GM18499 (cell line): ENCODE measurements around the gene EPM2A.
"Not testable (repeated sequence)": the region's sequence is repeated elsewhere in the genome, so short reads cannot be mapped to it uniquely, and the experiment has no call there.

Source experiments
- ATAC-seq: cut with Tn5 transposase; IDR thresholded peaks from one replicate; pipeline ENCODE4 v1.9.1; 2021; ENCODE audit warnings: moderate number of reproducible peaks; ENCODE audit not compliant: insufficient read depth, unreplicated experiment

EPM2A gene

GRCh38 chr6:145733207-145733606 is 2.1 kb downstream of the EPM2A start:
- ATAC-seq = no peak

- ATAC-seq = no peak
These were observed 3.9 kb downstream of the EPM2A start for GRCh38 chr6:145731447-145731846.

GRCh38 chr6:145729887-145730286 is 5.4 kb downstream of the EPM2A start:
- no peak for ATAC-seq

GRCh38 chr6:145728444-145729385 is 6.6 kb downstream of the EPM2A start:
- no peak for ATAC-seq

- no peak for ATAC-seq
These were observed 7.4 kb downstream of the EPM2A start for GRCh38 chr6:145727817-145728388.

- no peak for ATAC-seq
These were observed 9.8 kb downstream of the EPM2A start for GRCh38 chr6:145725570-145725969.

GRCh38 chr6:145723646-145724045 is 11.7 kb downstream of the EPM2A start:
- ATAC-seq = no peak

GRCh38 chr6:145722190-145722589 is 13.1 kb downstream of the EPM2A start:
- no peak for ATAC-seq

- no peak for ATAC-seq
These were observed 14.2 kb downstream of the EPM2A start for GRCh38 chr6:145721144-145721543.

GRCh38 chr6:145715426-145715825 is 19.9 kb downstream of the EPM2A start:
- ATAC-seq = no peak

- no peak for ATAC-seq
These were observed 20.6 kb downstream of the EPM2A start for GRCh38 chr6:145714731-145715130.

- ATAC-seq = no peak
These were observed 21.5 kb downstream of the EPM2A start for GRCh38 chr6:145713773-145714172.

- no peak for ATAC-seq
These were observed 23.9 kb downstream of the EPM2A start for GRCh38 chr6:145711372-145711771.

- ATAC-seq = no peak
These were observed 27.9 kb downstream of the EPM2A start for GRCh38 chr6:145707397-145707796.

GRCh38 chr6:145705561-145705960 is 29.8 kb downstream of the EPM2A start:
- no peak for ATAC-seq

- ATAC-seq = no peak
These were observed 31.1 kb downstream of the EPM2A start for GRCh38 chr6:145704143-145704781.

GRCh38 chr6:145699462-145699861 is 35.9 kb downstream of the EPM2A start:
- ATAC-seq = no peak

GRCh38 chr6:145697401-145697800 is 37.9 kb downstream of the EPM2A start:
- ATAC-seq = not testable (repeated sequence)

GRCh38 chr6:145694083-145694737 is 41.1 kb downstream of the EPM2A start:
- no peak for ATAC-seq

- ATAC-seq = no peak
These were observed 44.4 kb downstream of the EPM2A start for GRCh38 chr6:145690969-145691368.

- ATAC-seq = no peak
These were observed 45.8 kb downstream of the EPM2A start for GRCh38 chr6:145689529-145689928.
